ENCODE measurements around the gene MYO3B.

- TF ChIP-seq CTCF (IDR thresholded peaks at IDR 0.05): no peak
- no peak for TF ChIP-seq YY1 (IDR thresholded peaks at IDR 0.05; ENCODE audit: low read depth)
- TF ChIP-seq, protein P1, sequence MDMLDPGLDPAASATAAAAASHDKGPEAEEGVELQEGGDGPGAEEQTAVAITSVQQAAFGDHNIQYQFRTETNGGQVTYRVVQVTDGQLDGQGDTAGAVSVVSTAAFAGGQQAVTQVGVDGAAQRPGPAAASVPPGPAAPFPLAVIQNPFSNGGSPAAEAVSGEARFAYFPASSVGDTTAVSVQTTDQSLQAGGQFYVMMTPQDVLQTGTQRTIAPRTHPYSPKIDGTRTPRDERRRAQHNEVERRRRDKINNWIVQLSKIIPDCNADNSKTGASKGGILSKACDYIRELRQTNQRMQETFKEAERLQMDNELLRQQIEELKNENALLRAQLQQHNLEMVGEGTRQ (IDR thresholded peaks at IDR 0.05; ENCODE audit: borderline replicate concordance, low read depth, low read length): no peak
- TF ChIP-seq MAX (IDR thresholded peaks at IDR 0.05; ENCODE audit: low read depth): no peak
- no peak for TF ChIP-seq POLR2AphosphoS5 (IDR thresholded peaks at IDR 0.05; ENCODE audit: low read depth, low read length)
- TF ChIP-seq EP300 (IDR thresholded peaks at IDR 0.05; ENCODE audit: borderline replicate concordance in 1 of 2, low read depth in 1 of 2, low read length in 1 of 2): no peak
- TF ChIP-seq NFIC (IDR thresholded peaks at IDR 0.05; ENCODE audit: borderline replicate concordance): peak; percentile 4; the same call in 1 of the 2 replicates
- TF ChIP-seq RFX5 (IDR thresholded peaks at IDR 0.05; ENCODE audit: low read length): no peak
- TF ChIP-seq TCF12 (IDR thresholded peaks at IDR 0.05): no peak
- TF ChIP-seq NRF1 (IDR thresholded peaks at IDR 0.05; ENCODE audit: low read depth, low read length): no peak
Measured at GRCh38 chr2:170218456-170218855, 40.5 kb downstream of the MYO3B start.

Measured in SK-N-SH (cell line).